GM12891 (cell line): ENCODE data around the gene GIGYF1.

Experiments used
- POLR2A ChIP-seq: IDR thresholded peaks from 2 replicates; pipeline ENCODE4 v1.6.1; 2011; ENCODE audit warnings: low read depth, low read length, control low read depth
- TAF1 ChIP-seq: IDR thresholded peaks from 2 replicates; pipeline ENCODE4 v1.6.1; 2011; ENCODE audit warnings: low read depth, low read length, control low read depth

GRCh38 chr7:100689230-100690135 lies 4.6 kb downstream of the GIGYF1 start:
- TF ChIP-seq POLR2A (no peak), TAF1 (no peak)
